ENCODE data around the gene FAM133A.

The FAM133A gene

DNA sequence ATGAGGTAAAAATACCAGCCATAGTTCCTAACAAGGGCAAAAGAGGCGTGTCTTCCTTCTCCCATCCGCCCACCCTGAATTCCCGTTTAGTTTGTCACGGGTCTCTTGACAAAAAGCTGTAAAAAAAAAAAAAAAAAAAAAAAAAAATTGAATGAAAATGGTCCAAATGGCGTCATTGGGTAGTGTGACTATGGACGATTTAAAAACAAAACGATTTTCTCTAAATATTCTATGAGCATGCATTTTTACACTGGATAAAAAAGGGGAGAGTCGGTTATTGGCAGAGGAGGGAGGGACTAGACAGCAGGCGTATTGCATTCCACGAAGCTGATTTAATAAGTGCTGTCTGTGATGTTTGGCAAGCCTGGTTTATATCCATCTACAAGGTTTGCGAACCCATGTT is at the start of gene FAM133A:
TSS of gene FAM133A (plus strand) at position 338 of the 403 bp plus-strand sequence. CDS start 35,214 bp downstream, outside the sequence.
- no peak for DNase-seq

DNA sequence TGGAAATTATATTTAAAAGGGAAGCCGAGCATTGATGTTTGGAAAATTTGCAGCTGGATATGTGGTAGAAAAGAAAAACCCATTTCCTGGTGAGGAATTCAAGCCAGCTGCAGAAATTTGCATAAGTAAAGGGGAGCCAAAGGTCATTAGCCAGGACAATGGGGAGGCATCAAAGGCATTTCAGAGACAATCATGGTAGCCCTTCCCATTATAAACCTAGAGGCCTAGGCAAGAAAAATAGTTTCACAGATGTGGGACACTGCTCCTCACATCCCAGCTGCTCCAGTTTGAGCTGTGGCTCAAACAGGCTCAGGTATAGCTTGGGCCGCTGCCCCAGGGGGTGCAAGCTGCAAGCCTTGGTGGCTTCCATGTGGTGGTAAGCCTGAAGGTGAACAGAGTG is 36.4 kb upstream of the FAM133A start:
- DNase-seq, result no peak

DNA sequence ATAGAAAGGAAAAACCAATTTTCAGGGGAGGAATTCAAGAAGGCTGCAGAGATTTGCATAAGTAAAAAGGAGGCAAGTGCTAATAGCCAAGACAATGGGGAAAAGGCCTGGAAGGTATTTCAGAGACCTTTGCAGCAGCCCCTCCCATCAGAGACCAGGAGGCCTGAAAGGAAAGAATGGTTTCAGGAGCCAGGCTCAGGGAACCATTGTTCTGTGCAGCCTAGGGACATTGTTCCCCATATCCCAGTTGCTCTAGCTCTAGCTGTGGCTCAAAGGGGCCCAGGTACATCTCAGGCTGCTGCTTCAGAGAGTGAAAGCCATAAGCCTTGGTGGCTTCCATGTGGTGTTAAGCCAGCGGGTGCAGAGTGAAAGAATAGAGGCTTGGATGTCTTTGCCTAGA is 24.6 kb upstream of the FAM133A start:
- DNase-seq, result no peak

DNA sequence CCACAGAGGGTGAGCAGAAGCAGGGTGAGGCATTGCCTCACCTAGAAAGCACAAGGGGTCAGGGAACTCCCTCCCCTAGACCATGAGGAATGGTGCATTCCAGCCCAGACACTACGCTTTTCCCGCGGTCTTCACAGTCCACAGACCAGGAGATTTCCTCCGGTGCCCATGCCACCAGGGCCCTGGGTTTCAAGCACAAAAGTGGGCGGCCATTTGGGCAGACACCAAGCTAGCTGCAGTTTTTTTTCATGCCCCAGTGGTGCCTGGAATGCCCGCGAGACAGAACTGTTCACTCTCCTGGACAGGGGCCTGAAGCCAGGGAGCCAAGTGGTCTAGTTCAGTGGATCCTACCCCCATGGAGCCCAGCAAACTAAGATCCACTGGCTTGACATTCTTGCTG is 13.4 kb upstream of the FAM133A start:
- DNase-seq, result no peak

DNA sequence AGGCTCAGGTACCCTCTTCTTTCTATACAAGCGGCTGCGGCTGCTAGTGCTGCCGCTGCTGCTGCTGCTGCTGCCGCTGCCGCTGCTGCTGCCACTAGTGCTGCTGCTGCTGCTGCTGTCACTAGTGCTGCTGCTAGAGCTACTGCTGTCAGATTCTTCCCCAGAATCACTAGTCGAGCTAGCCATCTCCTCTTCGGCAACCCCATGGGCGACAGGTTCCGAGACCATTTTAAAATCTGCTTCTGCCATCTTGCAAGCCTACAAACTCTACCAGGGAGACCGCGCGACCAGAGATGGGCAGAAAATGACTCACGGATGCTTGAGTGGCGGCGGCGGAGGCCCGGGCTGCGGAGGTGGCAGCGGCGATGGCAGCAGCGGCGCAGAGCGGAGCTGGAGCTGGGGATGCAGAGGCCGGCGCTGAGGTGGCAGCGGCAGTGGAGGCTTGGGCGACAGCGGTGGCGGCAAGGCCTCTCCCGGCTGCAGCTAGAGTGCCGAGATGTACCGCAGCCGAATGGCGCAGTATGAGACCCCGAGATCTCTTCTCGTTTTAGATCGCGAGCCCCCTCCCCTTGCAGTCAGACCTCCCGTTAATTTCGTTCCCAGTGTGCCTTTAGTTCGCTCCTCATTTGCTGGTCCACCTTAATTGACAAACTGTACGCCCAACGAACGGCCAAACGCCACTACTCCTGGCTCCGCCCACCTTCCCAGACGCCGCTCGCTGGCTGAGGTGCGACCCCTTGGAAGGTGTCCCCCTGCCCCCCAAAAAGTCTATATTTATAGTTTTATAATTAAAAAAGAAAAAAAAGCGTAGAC is 744 bp upstream of the FAM133A start, which contains the start of gene NAP1L3:
TSS of gene NAP1L3 (minus strand) at position 523 of the 813 bp plus-strand sequence. CDS start at position 249, 274 bp downstream.
- no peak for DNase-seq

DNA sequence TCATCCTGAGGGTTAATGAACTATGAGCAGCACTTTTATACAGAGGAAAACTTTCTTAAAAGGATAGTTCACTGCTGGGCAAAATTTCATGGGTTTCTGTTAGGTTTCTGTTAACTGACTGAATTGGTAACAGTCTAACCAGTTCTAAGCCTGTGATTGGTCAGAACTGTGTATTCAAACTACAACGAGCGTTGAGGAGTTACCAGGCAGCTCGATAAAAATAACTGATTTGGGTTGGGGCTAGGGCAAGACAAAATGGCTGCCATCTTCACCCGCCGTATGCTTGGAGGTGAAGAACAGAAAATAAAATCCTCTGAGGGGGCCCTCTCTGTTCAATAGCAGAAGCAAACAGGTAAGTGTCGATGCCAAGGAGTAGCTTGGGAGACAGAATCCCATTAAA is 22.0 kb downstream of the FAM133A start:
- DNase-seq, result no peak

DNA sequence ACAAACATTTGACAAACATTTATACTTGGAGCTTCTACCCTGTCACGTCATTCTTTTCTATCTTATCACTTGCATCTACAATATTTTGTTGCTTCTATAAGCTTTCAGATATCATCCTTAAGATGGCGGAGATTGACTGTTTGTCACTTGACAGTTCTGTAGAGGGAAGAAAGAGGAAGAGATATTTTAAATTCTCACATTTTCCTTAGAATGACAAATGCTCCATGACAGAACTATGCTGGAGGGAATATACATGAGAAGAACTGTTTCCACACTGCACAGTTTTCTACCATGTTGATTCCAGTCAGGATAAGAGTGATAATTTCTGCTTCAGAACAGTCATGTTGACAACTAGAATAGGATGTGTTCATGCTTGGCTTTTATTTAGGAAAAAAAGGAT is 29.7 kb downstream of the FAM133A start:
- no peak for DNase-seq

DNA sequence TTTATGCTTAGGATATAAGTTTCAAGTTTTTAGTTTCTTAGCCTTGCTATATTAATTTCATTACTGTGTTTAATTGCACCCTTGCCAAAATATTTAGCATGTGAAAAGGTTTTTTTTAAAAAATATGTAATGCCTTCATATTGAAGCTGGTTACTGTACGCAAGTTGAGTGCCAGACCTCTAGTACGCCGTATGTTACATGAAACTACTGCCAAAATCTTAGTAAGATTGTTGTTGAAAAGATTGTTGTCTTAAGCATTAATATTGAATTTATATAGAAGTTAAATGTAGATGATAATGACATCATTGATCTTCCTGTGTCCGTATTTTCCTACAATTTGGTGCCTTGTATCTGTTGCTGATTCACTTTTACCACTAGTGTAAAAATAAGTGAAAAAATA is 37.1 kb downstream of the FAM133A start:
- no peak for DNase-seq

DNA sequence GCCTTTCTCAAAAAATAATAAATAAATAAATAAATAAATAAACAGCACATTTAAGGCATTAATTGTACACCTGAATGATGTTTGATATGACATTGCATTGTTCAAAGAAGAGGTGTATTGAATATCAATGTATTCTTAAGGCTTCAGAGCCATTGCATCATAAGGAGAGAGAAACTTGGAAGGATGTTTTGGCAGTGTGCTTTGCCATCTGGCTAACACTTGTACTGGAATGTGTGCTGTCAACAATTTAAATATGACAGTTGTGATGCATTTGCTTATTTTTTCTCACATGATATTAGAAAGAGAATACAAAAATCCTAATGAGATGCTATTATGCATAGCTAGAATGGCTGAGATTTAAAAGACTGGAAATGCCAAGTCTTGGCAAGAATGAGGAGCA is 67.8 kb downstream of the FAM133A start:
- DNase-seq, result no peak

DNA sequence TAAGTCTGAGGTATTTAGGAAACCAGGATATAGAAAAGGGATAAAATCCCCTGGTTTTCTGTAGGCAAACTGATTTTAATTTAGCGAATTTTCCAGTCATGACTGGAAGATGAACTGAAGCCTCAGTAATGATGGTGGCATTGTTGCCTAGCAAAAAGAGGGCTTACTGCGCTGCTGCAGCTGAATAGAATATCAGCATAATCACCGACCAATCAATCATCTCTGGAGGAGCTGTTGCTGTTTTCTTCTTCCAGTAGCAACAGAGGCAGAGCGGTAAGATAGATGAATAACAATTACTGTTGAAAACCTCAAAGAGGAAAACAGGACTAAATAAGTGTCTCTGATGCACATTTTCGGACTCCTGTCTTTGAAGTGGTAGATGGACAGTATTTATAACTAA is 86.2 kb downstream of the FAM133A start:
- DNase-seq, result no peak
